Hypothalamus (tissue), 51 donors: ENCODE data around the gene ATAD5.

Experiments
- DNase-seq, 51 donors: peaks; one replicate each; lab custom pipeline; 2025; lab: John Stamatoyannopoulos, UW

ATAD5 gene

GRCh38 chr17:30823421-30823820 lies 8.3 kb upstream of the ATAD5 start:
- no peak for DNase-seq

GRCh38 chr17:30824002-30824355 lies 7.8 kb upstream of the ATAD5 start:
- DNase-seq, result peak in 5 of 51 donors; percentile 37 to 48 (median 38)

GRCh38 chr17:30824356-30825145 lies 7.2 kb upstream of the ATAD5 start, which contains the start of gene CRLF3:
Gene CRLF3, minus strand, starts transcription at chr17:30824692. Its CDS starts 41 bp downstream, at chr17:30824651.
- DNase-seq, result peak in 50 of 51 donors; percentile 30 to 94 (median 79)

GRCh38 chr17:30827082-30827481 lies 4.7 kb upstream of the ATAD5 start:
- no peak for DNase-seq

- DNase-seq, result no peak
These were observed 2.7 kb upstream of the ATAD5 start for GRCh38 chr17:30829022-30829421.

GRCh38 chr17:30831257-30831656 lies 509 bp upstream of the ATAD5 start:
- no peak for DNase-seq

GRCh38 chr17:30832438-30833124 lies 815 bp downstream of the ATAD5 start:
- DNase-seq, result no peak

- no peak for DNase-seq
These were observed 6.5 kb downstream of the ATAD5 start for GRCh38 chr17:30838202-30838807.

- DNase-seq, result no peak
These were observed 9.0 kb downstream of the ATAD5 start for GRCh38 chr17:30840771-30841170.

- no peak for DNase-seq
These were observed 16.3 kb downstream of the ATAD5 start for GRCh38 chr17:30848021-30848420.

GRCh38 chr17:30854146-30854545 lies 22.4 kb downstream of the ATAD5 start:
- DNase-seq, result no peak

GRCh38 chr17:30858556-30859250 lies 26.9 kb downstream of the ATAD5 start:
- no peak for DNase-seq

- no peak for DNase-seq
These were observed 32.9 kb downstream of the ATAD5 start for GRCh38 chr17:30864636-30865035.

GRCh38 chr17:30869005-30869404 lies 37.2 kb downstream of the ATAD5 start:
- no peak for DNase-seq

GRCh38 chr17:30886187-30886586 lies 54.4 kb downstream of the ATAD5 start:
- DNase-seq, result no peak

- DNase-seq, result no peak
These were observed 62.5 kb downstream of the ATAD5 start for GRCh38 chr17:30894236-30894635.

GRCh38 chr17:30897311-30897710 lies 65.5 kb downstream of the ATAD5 start:
- DNase-seq, result no peak

- peak in 3 of 51 donors; percentile 20 to 50 (median 31) for DNase-seq
These were observed 74.0 kb downstream of the ATAD5 start for GRCh38 chr17:30905742-30906100.

GRCh38 chr17:30906101-30906911 lies 74.5 kb downstream of the ATAD5 start, which contains the start of gene TEFM:
Gene TEFM, minus strand, starts transcription at chr17:30906238. Its CDS starts 40 bp downstream, at chr17:30906198.
- peak; percentile 26 to 92 (median 80) for DNase-seq
